COLO668 (cell line): ENCODE results near the gene GPI.
"Not testable (repeated sequence)": the region's sequence is repeated elsewhere in the genome, so short reads cannot be mapped to it uniquely, and the experiment has no call there.

ENCODE experiments used
- DNase-seq: peaks from one replicate; lab custom pipeline; 2025; ENCODE audit not compliant: unreplicated experiment; lab: John Stamatoyannopoulos, UW

The GPI gene

GRCh38 chr19:34364830-34365462, at the start of gene GPI:
Gene GPI (plus strand): TSS chr19:34365196. CDS start chr19:34365267, 71 bp downstream.
- peak; percentile 82 for DNase-seq

DNA sequence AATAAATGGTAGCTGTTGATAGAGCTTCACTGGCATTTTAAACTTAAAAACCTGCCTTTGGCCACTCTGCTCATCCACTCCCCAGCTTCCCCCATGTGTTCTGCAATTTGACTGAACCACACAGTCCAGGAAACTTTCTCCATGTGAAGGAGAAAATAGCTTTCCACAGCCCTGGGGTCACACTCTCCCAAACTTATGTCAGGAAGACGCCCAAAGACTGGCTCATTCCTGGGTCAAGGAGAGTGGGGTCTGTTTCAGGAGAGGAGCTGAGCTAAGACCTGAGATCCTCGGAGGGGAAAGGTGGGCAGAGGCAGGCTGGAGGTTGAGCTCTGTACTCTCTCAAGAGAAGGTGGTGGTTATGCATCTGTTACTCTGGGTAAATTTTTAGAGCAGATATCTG, 48.7 kb upstream of the GPI start:
- DNase-seq = no peak

GRCh38 chr19:34316741-34317301, 48.2 kb upstream of the GPI start:
- DNase-seq = no peak

- DNase-seq = peak; percentile 19
Observed at GRCh38 chr19:34317311-34317927, 47.6 kb upstream of the GPI start.

DNA sequence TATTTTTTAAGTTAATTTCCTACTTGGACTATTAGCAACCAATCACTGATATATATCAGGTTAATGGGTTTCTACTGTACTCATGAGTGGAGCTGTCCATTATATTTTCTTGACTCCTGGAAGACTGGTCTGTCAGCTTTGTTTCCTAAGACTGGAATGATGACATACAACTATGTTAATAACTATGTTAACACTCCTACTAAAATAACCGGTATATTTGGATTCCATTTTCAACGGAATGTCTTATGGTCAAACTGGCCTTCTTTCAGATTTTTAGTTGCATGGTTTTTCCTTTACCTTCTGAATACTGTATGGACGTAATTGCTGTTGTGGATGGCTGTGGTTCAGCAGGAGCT, 45.8 kb upstream of the GPI start:
- no peak for DNase-seq

DNA sequence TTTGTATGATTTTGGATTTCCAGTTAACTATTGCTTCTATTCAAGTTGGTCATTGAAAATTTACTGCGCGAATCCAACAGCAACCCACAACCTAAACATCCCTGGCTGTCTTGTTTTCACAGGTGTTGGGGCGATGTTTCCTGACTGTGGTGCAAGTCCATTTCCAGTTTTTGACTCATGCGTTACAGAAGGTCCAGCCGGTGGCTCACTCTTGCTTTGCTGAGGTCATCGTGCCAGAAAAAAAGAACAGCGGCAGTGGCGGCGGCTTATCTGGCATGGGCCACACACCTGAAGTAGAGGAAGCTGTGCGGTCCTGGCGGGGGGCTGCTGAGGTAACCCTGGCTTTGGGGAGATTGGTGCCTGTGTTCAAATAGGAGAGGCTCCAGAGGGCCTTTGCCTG, 45.2 kb upstream of the GPI start:
- no peak for DNase-seq

GRCh38 chr19:34320277-34320676, 44.7 kb upstream of the GPI start:
- no peak for DNase-seq

DNA sequence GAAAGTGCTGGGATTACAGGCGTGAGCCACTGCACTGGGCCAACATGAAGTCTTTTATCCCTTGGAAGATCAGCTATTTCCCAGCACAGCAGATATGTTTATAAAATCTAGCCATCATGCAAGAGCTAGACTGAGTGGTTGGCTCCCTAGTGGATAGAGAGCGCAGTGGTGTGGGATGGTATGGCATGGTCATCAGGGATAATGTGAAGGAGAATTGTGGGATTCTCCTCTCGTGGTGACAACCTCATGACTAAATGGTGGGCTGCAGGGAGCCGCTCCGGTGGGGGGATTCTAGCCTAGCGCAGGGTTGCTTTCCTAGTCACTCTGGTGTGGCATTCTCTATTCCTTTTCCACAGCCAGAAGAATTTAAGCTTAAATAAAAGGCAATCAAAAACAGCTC, 43.3 kb upstream of the GPI start:
- no peak for DNase-seq

DNA sequence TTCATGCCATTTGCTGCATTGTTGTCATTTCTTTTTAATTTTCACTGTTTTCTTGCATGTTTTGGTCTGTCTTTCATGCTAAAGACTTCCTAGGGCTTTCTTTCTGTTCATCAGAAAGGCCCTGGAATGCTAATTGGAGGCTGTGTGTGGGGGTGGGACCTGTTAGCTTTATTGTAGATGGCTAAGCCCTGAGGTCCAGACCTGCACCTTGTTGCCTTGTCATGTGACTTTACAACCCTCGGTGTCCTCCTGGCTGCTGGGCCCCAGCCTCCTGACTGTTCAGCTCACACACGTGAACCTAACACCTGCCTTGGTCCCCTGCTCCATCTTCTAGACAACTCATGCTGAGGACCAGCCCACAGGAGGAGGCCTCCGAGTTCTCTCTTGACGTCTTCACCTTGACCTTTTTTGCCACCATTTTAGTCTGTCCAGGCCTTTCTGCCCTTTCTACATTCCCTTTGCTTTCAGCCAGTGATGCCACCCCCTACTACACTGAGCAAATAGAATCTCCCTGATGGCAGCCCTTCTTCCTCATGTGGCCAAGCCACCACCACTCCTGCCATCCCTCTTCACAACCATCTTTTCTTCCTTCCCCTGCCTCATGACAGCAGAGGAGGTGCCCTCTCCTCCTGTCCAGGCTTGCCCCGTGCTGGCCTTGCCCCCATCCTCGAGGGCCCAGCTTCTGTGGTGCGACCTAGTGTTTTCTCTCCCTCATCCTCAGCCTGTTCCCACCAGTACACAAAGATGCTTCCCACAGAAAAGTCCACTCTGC, 41.4 kb upstream of the GPI start:
- no peak for DNase-seq

DNA sequence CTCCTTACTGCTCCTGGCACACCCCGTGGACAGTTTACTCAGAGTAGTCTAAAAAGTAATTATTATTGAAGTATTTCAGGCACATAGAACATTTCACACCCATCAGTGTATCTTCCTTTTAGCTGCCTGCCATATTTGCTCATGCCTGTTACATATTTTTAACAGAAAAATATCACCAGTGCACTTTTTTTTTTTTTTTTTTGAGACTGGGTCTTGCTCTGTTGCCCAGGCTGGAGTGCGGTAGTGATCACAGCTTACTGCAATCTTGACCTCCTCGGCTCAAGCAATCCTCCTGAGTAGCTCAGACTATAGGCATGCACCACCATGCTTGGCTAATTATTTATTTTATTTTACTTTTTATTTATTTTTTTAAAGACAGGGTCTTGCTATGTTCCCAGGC, 40.7 kb upstream of the GPI start:
- no peak for DNase-seq

- no peak for DNase-seq
Observed at GRCh38 chr19:34325181-34325580, 39.8 kb upstream of the GPI start.

DNA sequence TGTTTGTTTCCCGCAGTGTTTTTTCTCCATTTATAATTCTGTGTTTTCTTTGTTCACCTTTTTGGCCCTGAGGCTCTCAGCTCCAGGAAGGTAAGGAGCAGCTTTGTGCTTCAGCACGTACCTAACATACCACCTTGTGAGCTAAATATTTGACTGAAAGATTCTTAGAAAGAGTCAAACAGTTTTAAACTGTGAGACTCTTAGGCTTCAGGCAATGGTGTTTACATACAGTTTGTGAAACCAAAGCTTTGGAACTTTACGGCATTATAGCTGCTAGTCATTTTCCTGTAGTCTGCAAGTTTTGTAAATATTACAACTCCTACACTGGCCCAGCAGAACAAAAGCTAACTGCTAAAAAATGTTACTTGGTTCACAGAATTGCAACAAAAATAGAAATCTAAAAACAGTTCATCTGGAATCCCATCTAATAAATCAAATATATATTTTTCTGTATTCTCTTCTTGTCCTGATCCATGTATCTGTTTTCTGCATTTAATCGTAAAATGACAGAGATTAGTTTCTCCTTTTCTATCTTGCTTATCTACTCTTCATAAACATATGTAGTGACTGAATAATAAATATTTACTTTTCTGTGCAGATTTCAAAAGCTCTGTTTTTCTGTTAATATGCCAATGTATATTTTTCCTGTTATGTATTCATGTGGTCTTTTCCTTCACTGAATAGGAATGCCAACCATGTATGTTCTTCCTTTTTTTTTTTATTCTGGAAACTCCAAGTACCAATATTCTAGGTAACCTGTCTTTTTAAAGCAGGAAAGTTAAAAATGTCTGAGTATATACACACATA, 38.8 kb upstream of the GPI start:
- DNase-seq = no peak

- no peak for DNase-seq
Observed at GRCh38 chr19:34327851-34328250, 37.1 kb upstream of the GPI start.

GRCh38 chr19:34328982-34329381, 36.0 kb upstream of the GPI start:
- DNase-seq = no peak

GRCh38 chr19:34330116-34330515, 34.9 kb upstream of the GPI start:
- no peak for DNase-seq

DNA sequence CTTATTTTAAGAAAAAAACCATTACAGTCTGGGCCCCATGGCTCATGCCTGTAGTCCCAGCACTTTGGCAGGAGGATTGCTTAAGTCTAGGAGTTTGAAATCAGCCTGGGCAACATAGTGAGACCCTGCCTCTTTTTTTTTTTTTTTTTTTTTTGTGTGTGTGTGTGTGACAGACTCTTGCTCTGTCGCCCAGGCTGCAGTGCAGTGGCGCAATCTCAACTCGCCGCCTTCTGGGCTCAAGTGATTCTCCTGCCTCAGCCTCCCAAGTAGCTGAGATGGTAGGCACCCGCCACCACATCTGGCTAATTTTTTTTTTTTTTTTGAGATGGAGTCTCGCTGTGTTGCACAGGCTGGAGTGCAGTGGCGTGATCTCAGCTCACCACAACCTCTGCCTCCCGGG, 34.4 kb upstream of the GPI start:
- DNase-seq = not testable (repeated sequence)

DNA sequence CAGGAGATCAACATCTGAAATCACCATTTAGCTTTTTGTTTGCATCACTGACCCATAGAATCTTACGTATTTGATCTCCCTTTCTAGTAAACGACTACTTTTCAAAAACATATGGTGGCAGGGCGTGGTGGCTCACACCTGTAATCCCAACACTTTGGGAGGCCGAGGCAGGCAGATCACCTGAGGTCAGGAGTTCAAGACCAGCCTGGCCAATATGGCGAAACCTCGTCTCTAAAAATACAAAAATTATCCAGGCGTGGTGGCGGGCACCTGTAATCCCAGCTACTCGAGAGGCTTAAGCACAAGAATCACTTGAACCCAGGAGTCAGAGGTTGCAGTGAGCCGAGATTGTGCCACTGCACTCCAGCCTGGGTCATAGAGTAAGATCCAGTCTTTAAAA, 33.4 kb upstream of the GPI start:
- DNase-seq = not testable (repeated sequence)

GRCh38 chr19:34332027-34332760, 32.8 kb upstream of the GPI start:
- no peak for DNase-seq

- no peak for DNase-seq
Observed at GRCh38 chr19:34335914-34336313, 29.1 kb upstream of the GPI start.

DNA sequence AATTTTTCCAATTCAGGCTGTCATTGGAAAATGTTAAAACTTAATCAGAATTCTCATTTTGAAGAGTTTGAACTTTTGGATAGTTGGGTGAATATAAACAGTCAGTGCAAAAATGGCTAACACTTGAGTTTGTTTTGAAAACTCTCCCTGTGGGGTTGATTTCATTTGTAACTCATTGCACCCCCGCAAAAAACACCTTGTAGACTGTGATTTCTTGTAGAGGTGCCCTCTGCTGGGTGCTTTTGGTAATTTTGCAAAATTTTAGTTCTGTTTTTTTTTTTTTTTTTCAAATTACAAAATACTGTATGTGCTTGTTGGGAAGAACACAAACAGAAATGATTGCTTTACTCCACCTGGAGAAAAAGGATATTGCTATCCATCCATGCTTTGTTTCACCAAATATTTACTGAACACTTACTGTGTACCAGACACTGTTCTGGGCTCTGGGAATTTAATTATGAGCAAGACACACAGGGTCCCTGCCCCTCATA, 28.2 kb upstream of the GPI start:
- DNase-seq = peak; percentile 2
